Kidney (tissue), 14 donors: ENCODE results near the gene TJAP1. TPM values are rescaled to one million over a fixed set of nuclear protein-coding genes. Genes with fewer than 3 reads are reported as not detected.

Source experiments
- DNase-seq, 5 donors: peaks; one replicate each; pipeline ENCODE4 v3.0.0-alpha.2; 2013 to 2020
- FAIRE-seq: peaks from 2 replicates; lab custom pipeline; 2012; peaks lifted over from hg19 to GRCh38; lab: Jason Lieb, UNC
- H3K27ac ChIP-seq, 2 donors: one replicate each; pipeline ENCODE4 v1.7.0; 2013; ENCODE audit warnings: low read depth in 2 of 2, low read length in 2 of 2, inconsistent platforms in 1 of 2
- H3K27me3 ChIP-seq: one replicate; pipeline ENCODE4 v1.7.1; 2013; ENCODE audit warnings: low read length, inconsistent platforms; ENCODE audit not compliant: control insufficient read depth, insufficient read depth
- H3K36me3 ChIP-seq, 3 donors: one replicate each; pipeline versions ENCODE4 v1.7.0 to v1.7.1; 2013; ENCODE audit warnings: low read length in 3 of 3, control low read depth in 1 of 3, inconsistent platforms in 1 of 3; ENCODE audit not compliant: insufficient read depth in 3 of 3, control insufficient read depth in 2 of 3
- H3K4me1 ChIP-seq, 3 donors: one replicate each; pipeline versions ENCODE4 v1.7.0 to v1.7.1; 2013; ENCODE audit warnings: low read length in 3 of 3, inconsistent platforms in 1 of 3, low read depth in 1 of 3; ENCODE audit not compliant: control insufficient read depth in 2 of 3, insufficient read depth in 2 of 3
- H3K4me3 ChIP-seq, 3 donors: one replicate each; pipeline versions ENCODE4 v1.7.0 to v1.8.1; 2013; ENCODE audit warnings: low read length in 3 of 3, control low read depth in 1 of 3, inconsistent platforms in 1 of 3
- H3K9ac ChIP-seq, 3 donors: one replicate each; pipeline versions ENCODE4 v1.7.0 to v1.7.1; 2013; ENCODE audit warnings: low read length in 3 of 3, control low read depth in 1 of 3, inconsistent platforms in 1 of 3
- H3K9me3 ChIP-seq, 3 donors: one replicate each; pipeline versions ENCODE4 v1.7.0 to v1.7.1; 2013; ENCODE audit warnings: low read length in 3 of 3, control low read depth in 1 of 3, inconsistent platforms in 1 of 3; ENCODE audit not compliant: control insufficient read depth in 2 of 3, insufficient read depth in 1 of 3
- intact Hi-C: fragments of 100-400 bp; cut with DNase I; formaldehyde crosslinking; loops from one replicate; pipeline ENCODE4 v1.11.1; 2022
- polyA plus RNA-seq: library from polyadenylated mRNA; stranded (reverse); fragments of 350-450 nt; fragmentation: Illumina TruSeq; extraction: RNeasy Lipid Tissue Mini Kit (QIAGEN cat#74804); gene quantifications from one replicate; pipeline ENCODE4 v1.2.3, GENCODE V29; 2014; ENCODE audit warnings: low read depth, low replicate concordance; ENCODE audit not compliant: insufficient read depth
- total RNA-seq: library from RNA; stranded (reverse); fragmentation: NEBNext Ultra II Directional; extraction: Animal tissue kit (Norgen Biotek cat#: 25700); gene quantifications from one replicate; pipeline ENCODE4 v1.2.1, GENCODE V29; 2021
- TF ChIP-seq, protein P1 (sequence below): IDR thresholded peaks from 3 replicates; pipeline ENCODE4 v1.5.1; 2012; ENCODE audit warnings: mild to moderate bottlenecking, moderate library complexity, borderline replicate concordance; ENCODE audit not compliant: insufficient read depth; ENCODE audit errors: extremely low read depth
- donor health status: control.
- donor health status: control.
- donor health status: control.
- donor health status: control.
- donor health status: control.
- donor health status: DM: yes; HTN: yes; CAD: no.
- donor health status: Normal renal cell carcinoma (clear cell type).

The TJAP1 gene
- total and polyA plus RNA-seq, 2 donors from 2014 or later, result 13.6 to 38.5 TPM

DNA sequence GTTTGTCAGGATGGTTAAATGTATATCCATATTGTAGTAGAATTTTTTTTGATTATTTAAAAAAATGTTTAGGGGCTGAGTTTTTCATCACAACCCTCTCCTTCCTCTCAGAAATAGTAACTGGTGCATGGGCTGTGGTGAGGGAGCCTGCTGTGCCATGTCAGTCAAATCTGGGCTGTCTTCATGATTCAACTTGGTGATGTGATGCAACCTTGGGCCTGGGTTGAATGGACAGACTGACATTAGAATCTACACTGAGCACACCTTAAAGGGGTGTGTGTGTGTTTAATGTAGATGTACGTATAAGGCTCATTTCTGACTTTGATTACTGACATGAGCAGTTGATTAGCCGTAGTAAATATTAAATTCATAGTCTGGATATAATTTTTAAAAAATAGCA is 3.7 kb downstream of the TJAP1 start:
- intact Hi-C loops, result no loop called here
- Histone ChIP-seq H3K27ac (no peak overlapping the region), H3K9ac (no peak overlapping the region), H3K4me1 (peaks cover 4 to 11% (median 6%) of the 10 kb centered on the region in 3 donors), H3K9me3 (no peaks in the 10 kb centered on the region), H3K4me3 (no peak overlapping the region), H3K36me3 (peaks cover 0 to 2% (median 0%) of the 10 kb centered on the region in 3 donors), H3K27me3 (no peaks in the 10 kb centered on the region)
- no peak for FAIRE-seq
- DNase-seq, result no peak
- TF ChIP-seq, protein P1, sequence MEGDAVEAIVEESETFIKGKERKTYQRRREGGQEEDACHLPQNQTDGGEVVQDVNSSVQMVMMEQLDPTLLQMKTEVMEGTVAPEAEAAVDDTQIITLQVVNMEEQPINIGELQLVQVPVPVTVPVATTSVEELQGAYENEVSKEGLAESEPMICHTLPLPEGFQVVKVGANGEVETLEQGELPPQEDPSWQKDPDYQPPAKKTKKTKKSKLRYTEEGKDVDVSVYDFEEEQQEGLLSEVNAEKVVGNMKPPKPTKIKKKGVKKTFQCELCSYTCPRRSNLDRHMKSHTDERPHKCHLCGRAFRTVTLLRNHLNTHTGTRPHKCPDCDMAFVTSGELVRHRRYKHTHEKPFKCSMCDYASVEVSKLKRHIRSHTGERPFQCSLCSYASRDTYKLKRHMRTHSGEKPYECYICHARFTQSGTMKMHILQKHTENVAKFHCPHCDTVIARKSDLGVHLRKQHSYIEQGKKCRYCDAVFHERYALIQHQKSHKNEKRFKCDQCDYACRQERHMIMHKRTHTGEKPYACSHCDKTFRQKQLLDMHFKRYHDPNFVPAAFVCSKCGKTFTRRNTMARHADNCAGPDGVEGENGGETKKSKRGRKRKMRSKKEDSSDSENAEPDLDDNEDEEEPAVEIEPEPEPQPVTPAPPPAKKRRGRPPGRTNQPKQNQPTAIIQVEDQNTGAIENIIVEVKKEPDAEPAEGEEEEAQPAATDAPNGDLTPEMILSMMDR, result no peak

DNA sequence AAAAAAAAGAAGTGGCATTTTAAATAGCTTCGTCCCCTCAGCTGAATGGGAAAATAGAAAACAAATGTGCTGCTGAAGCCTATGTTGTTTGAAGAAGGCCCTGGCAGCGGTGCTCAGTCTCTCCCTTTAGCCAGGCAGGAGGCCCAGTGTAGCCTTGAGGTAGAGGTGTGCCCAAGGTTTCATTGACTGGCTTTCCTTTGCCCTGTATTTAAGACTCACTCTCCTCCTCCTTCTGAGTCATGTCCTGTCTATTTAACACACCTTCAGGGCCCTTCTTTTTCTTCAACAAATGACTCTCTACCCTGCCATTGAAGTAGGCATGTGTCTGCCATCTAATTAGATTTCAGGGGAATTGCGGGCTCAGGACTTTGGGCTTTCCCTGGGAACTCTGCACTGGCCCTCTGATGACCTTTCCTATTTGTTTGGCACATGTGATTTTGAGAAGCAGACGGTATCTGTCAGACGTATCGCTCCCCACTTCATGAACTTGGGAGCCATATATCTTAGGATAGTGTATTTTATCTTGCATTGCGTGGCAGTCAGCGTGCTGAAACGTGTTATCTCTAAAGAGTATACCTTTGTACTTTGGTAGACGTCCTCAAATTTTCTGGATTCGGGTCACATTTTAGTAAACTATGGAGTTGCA is 4.3 kb downstream of the TJAP1 start:
- Histone ChIP-seq H3K4me3 (no peak overlapping the region), H3K27me3 (no peaks in the 10 kb centered on the region), H3K9ac (no peak overlapping the region), H3K9me3 (no peaks in the 10 kb centered on the region), H3K4me1 (peaks cover 4 to 11% (median 6%) of the 10 kb centered on the region in 3 donors), H3K27ac (no peak overlapping the region), H3K36me3 (peaks cover 0 to 2% (median 0%) of the 10 kb centered on the region in 3 donors)
- FAIRE-seq (no peak), DNase-seq (no peak)
- TF ChIP-seq, protein P1, result no peak
- intact Hi-C loops, result no loop called here

DNA sequence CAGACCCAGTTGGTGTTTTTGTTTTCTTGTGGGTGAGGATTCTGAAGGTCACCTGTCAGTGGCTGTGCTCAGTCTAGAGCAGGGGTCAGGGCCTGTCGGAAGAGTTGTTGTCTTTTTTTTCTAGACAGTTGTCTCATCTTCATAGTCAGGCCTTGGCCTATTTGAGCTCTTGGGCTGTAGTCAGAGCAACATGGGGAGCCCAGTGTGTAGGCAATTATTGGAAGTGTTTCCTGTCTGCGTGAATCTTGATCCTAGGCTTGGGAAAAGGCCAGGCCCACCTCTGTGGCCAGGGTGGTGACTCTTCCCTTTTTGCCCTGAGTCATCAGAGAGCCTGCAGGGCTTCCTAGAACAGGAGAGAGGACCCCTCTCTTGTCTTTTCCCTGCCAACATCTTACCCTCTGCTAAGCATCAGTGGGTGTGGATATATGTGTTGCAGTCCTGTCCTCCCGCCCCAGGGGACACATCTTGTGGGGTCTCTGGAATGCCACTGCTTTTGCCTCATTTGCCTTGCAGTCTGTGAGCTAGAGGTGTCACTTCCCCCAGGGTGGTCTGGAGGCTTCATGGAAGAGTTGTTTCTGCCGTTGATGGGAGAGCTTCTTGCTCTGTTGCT is 11.4 kb downstream of the TJAP1 start:
- DNase-seq, result no peak
- peaks cover 0 to 19% (median 2%) of the 10 kb centered on the region in 3 donors for H3K4me1 ChIP-seq
- no peaks in the 10 kb centered on the region for H3K27me3 ChIP-seq
- no peak overlapping the region for H3K9ac ChIP-seq
- no peaks in the 10 kb centered on the region for H3K9me3 ChIP-seq
- TF ChIP-seq, protein P1, result no peak
- intact Hi-C loops, result no loop called here
- H3K27ac ChIP-seq, result no peak overlapping the region
- FAIRE-seq, result no peak
- H3K36me3 ChIP-seq, result peaks cover 0 to 4% (median 0%) of the 10 kb centered on the region in 3 donors
- H3K4me3 ChIP-seq, result no peak overlapping the region
